GM18873 (cell line): Measurements from ENCODE around the gene EIF3A.
"Not testable (repeated sequence)": the region's sequence is repeated elsewhere in the genome, so short reads cannot be mapped to it uniquely, and the experiment has no call there.

Experiments
- ATAC-seq: cut with Tn5 transposase; IDR thresholded peaks from one replicate; pipeline ENCODE4 v1.9.1; 2021; ENCODE audit warnings: mild to moderate bottlenecking, moderate library complexity, moderate number of reproducible peaks; ENCODE audit not compliant: unreplicated experiment, low FRiP score

The EIF3A gene

GRCh38 chr10:119051775-119052174, 28.8 kb downstream of the EIF3A start:
- no peak for ATAC-seq

GRCh38 chr10:119049777-119050176, 30.8 kb downstream of the EIF3A start:
- ATAC-seq = no peak

- no peak for ATAC-seq
Observed at GRCh38 chr10:119049361-119049760, 31.3 kb downstream of the EIF3A start.

DNA sequence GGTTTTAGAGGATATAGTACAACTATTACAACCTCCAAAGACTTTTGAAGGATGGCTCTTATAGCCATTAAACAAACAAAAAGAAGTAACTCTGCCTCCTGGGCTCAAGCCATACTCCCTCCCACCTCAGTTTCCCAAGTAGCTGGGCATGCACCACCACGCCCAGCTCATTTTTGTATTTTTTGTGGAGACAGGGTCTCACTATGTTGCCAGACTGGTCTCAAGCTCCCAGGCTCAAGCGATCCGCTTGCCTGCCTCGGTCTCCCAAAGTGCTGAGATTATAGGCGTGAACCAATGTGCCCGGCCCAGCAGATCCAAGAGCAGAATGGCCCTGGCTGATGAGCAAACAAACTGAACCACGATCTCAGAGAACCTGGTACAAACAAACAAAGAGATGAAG, 35.1 kb downstream of the EIF3A start:
- ATAC-seq = no peak

DNA sequence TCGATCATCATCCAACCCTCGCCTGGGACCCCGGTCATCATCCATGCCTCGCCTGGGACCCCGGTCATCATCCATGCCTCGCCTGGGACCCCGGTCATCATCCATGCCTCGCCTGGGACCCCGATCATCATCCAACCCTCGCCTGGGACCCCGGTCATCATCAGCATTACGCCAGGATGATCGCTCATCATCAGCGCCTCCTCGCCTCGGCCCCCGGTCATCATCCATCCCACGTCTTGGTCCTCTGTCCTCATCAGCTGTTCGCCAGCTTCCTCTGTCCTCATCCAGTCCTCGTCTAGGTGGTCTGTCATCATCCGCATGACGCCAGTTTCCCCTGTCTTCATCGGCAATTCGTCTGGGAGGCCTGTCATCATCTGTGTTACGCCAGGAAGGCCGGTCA, 38.4 kb downstream of the EIF3A start:
- ATAC-seq = no peak

DNA sequence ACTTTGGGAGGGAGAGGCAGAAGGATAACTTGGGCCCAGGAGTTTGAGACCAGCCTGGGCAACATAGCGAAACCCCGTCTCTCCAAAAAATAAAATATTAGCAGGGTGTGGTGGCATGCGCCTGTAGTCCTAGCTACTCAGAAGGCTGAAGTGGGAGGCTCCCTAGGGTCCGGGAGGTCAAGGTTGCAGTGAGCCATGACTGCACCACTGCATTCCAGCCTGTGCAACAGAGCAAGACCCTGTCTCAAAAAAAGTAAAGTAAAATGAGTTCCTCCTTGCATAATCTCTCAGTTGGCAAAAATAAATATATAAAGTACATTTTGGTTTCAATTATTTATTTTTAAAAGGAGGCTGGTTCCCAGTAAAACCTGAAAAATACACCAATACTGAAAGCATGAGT, 39.3 kb downstream of the EIF3A start:
- no peak for ATAC-seq

DNA sequence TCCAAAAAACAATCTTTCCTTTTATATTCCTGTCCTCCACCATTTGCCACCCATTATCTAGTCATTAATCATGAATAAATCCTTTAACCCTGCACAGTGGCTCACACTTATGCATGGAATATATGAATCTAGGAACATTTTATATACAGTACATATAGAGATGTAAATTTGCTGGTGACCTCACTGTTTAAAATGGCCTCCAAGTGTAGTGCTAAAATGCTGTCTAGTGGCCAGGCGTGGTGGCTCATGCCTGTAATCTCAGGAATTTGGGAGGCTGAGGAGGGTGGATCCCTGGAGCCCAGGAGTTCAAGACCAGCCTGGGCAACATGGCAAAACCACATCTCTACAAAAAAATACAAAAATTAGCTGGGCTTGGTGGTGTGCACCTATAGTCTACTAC, 41.5 kb downstream of the EIF3A start:
- ATAC-seq = no peak

- ATAC-seq = no peak
Observed at GRCh38 chr10:119031496-119032059, 49.0 kb downstream of the EIF3A start.

- peak; percentile 55 for ATAC-seq
Observed at GRCh38 chr10:119030421-119031250, 50.0 kb downstream of the EIF3A start.

GRCh38 chr10:119029613-119030420, 50.8 kb downstream of the EIF3A start, which contains the start of gene NANOS1:
TSS of gene NANOS1 (plus strand) at chr10:119029714. CDS start at chr10:119029802, 88 bp downstream.
- peak; percentile 14 for ATAC-seq

DNA sequence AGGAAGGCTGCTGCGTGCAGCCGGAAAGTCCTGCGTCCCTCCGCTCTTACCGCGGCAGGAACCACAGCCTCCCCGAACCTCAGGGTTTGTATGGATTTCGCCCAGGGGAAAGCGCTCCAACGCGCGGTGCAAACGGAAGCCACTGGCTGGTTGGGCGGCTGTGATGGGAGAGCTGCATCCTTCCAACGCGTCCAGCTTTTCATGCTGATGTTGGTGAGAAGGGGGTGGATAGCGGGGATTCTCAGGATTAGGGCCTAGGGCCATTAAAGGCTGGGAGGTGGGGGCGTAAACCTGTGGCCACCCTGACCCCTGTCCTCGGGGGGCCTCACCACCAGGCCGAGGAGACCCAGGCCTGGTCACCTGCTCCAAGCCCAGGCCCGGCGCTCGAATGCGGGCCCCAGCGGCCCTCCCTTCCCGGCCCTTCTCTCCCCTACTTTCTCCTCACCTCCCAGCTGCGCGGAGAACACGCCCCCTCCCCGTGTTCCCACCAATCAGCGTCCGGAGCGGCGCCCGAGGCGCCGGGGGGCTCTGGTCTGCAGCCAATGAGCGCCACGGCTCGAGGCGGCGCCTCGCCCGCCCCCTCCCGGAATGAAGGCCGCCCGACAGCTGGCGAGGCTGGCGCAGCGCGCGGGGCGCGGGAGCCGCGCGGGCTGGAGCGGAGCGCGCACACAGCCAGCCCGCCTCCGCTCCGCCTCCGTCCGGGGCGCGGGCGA, 51.6 kb downstream of the EIF3A start:
- peak; percentile 39 for ATAC-seq

DNA sequence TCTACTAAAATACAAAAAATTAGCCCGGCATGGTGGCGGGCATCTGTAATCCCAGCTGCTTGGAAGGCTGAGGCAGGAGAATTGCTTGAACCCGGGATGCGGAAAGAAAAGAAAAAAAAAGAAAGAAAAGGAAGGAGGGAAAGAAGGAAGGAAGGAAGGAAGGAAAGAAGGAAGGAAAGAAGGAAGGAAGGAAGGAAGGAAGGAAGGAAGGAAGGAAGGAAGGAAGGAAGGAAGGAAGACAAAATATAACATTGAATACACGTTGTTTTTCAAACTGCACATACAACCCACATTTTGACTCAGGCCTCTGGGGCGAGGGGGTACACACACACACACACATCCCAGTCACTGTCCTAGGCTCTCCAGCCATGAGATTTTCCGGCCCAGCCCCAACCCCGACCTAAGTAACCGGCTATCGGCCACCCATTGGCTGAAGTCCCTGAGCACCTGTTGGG, 52.1 kb downstream of the EIF3A start:
- not testable (repeated sequence) for ATAC-seq

DNA sequence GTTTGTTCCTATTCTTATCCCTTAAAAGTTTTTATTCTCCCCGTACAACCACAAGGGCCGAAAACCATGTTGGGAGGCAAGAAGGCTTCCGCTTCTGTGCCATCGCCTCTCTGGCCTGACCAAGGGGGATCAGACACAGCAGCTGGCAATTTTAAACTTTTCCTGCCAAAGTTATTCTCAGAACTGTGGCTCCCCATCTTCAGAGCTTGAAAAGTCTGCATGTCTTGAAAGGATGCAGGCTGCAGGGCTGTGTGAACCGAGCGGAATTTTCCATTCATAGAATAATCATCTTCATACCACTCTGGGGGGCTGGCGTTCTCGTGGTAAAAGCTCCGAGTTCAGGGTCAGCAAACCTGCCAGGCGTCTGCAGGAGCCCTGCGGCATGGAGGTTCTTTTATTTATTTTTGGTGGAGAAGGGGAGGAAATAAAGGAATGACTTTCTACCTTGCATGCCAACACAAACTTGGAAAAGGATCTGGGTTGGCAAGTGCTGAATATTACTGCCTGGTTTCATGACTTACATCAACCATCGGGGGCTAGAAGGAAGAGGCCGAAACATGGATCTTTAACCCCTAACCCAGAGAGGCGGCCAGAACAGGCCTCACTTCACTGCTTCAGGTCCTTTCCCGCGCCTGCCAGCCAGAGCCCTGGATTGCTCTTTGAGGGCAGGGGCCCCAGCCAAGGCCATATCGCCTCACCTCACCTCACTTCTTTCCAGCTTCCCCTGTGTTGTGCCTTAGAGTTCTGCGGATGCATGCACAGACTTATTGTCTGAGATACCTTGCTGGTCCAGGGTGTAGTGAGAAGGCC, 54.1 kb downstream of the EIF3A start:
- no peak for ATAC-seq

- ATAC-seq = no peak
Observed at GRCh38 chr10:119025776-119026175, 54.8 kb downstream of the EIF3A start.

DNA sequence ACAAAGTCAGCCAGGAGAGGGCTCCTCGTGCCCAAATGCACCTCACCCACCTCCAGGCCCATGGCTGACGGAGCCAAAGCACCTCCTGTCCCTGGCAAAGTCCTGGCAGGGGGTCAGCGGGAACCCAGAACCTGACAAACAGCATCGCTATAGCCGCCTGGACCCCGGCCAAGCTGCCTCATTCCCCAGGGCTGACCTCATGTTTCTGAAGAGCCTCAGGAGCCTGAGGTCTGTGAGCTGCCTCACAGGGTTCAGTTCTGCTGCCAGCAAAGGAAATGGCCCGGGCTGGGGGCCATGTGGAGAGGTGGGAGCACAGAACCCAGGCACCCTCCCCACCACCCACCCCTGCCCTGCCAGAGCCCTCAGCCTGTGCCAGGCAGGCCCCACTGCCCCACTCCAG, 55.3 kb downstream of the EIF3A start:
- ATAC-seq = no peak

GRCh38 chr10:119024882-119025281, 55.7 kb downstream of the EIF3A start:
- ATAC-seq = no peak

DNA sequence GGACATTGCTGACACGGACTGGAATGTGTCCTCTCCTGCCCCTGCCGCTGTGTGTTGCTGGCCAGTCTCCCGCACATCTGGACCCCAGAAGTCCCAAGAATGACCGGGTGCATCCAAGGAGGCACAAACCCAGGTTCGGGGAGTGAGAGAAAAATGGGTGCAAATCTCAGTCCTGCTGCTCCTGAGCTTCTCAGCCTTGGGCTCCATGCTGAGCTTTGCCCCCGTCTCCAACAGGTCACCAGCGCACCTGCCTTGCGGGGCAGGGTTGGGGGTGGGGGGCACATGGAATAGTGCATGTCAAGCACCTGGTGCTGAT, 57.1 kb downstream of the EIF3A start:
- ATAC-seq = no peak

GRCh38 chr10:119022846-119023552, 57.6 kb downstream of the EIF3A start:
- no peak for ATAC-seq

DNA sequence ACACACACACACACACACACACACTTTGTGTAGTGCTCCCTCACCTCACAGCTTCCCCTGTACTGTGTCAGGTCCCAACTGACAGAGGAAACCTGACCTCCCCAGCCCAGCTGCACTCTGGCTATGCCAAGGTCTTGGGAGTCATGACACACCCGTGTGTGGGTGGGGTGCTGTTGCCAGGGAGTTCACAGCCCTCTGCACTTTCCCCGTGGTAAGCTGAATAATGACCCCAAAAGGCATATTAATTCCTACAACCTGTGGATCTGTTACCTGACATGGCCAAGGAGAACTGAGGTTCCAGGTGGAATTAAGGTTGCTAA, 60.0 kb downstream of the EIF3A start:
- no peak for ATAC-seq
